Measurements from ENCODE around the gene KIDINS220. TPM values are rescaled to one million over a fixed set of nuclear protein-coding genes. Genes with fewer than 3 reads are reported as not detected.

KIDINS220 gene
- polyA plus RNA-seq, 1 donor from 2014 or later = 329 TPM

GRCh38 chr2:8800821-8801220 is 36.6 kb downstream of the KIDINS220 start:
- H3K9me3 ChIP-seq (ENCODE audit: low read length) = no peaks in the 10 kb centered on the region
- TF ChIP-seq REST (IDR thresholded peaks at IDR 0.05; ENCODE audit: borderline replicate concordance) = no peak
- no peak for TF ChIP-seq POLR2AphosphoS5 (IDR thresholded peaks at IDR 0.05)
- H3K9me2 ChIP-seq (ENCODE audit: insufficient read depth, low read length) = no peaks in the 10 kb centered on the region
- H3K4me2 ChIP-seq (ENCODE audit: low read length) = no peak overlapping the region
- H3F3A ChIP-seq (ENCODE audit: insufficient read depth, low read length, poor library complexity, severe bottlenecking) = no peaks in the 10 kb centered on the region
- H3K27me3 ChIP-seq (ENCODE audit: insufficient read depth, low read depth, low read length) = no peaks in the 10 kb centered on the region
- H3K9ac ChIP-seq (ENCODE audit: low read length) = no peak overlapping the region
- H3K36me3 ChIP-seq (ENCODE audit: insufficient read depth, low read length) = peaks cover 14% of the 10 kb centered on the region
- no peak overlapping the region for H3K27ac ChIP-seq (ENCODE audit: low read length)
- no peak overlapping the region for H2AFZ ChIP-seq (ENCODE audit: low read depth, low read length)
- no peak overlapping the region for H3K4me3 ChIP-seq (ENCODE audit: low read length)
- peaks cover 10% of the 10 kb centered on the region for H4K20me1 ChIP-seq (ENCODE audit: insufficient read depth)
- H3K79me2 ChIP-seq (replicated peaks; ENCODE audit: insufficient read depth, low read length) = no peaks in the 10 kb centered on the region

DNA sequence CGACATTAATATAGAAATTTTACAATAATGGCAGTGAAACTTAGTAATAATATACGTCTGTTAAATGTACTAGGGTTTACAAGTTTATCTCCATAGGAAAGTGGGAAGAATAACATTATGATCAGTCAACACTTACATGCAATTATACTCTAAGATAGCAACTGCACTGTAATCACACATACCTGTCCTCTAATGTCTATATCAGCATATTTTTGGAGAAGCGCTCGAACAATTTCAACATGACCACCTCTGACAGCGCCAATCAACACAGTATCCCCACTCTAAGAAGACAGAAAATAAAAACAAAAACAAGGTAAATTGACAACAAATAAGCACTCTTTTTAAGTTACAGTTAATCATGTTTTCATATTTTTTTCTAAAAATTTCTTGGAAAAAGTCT is 37.2 kb downstream of the KIDINS220 start:
- Histone ChIP-seq H3K9me3 (ENCODE audit: low read length) (no peaks in the 10 kb centered on the region), H2AFZ (ENCODE audit: low read depth, low read length) (no peak overlapping the region), H3K4me3 (ENCODE audit: low read length) (no peak overlapping the region), H3K9ac (ENCODE audit: low read length) (no peak overlapping the region), H3K27me3 (ENCODE audit: insufficient read depth, low read depth, low read length) (no peaks in the 10 kb centered on the region), H3K4me2 (ENCODE audit: low read length) (no peak overlapping the region), H4K20me1 (ENCODE audit: insufficient read depth) (peaks cover 10% of the 10 kb centered on the region), H3F3A (ENCODE audit: insufficient read depth, low read length, poor library complexity, severe bottlenecking) (no peaks in the 10 kb centered on the region), H3K79me2 (replicated peaks; ENCODE audit: insufficient read depth, low read length) (no peaks in the 10 kb centered on the region), H3K27ac (ENCODE audit: low read length) (no peak overlapping the region), H3K36me3 (ENCODE audit: insufficient read depth, low read length) (peaks cover 11% of the 10 kb centered on the region), H3K9me2 (ENCODE audit: insufficient read depth, low read length) (no peaks in the 10 kb centered on the region)
- TF ChIP-seq MXI1 (conservative IDR thresholded peaks at IDR 0.05; ENCODE audit: poor library complexity, severe bottlenecking) (no peak), RAD21 (conservative IDR thresholded peaks at IDR 0.05) (no peak), EZH2 (IDR thresholded peaks at IDR 0.05; ENCODE audit: borderline replicate concordance, insufficient read depth, low read length, poor library complexity, severe bottlenecking) (no peak), CTCF (IDR thresholded peaks at IDR 0.05; ENCODE audit: poor library complexity, severe bottlenecking) (no peak), SMC3 (conservative IDR thresholded peaks at IDR 0.05; ENCODE audit: poor library complexity) (no peak), POLR2AphosphoS5 (IDR thresholded peaks at IDR 0.05) (no peak), EP300 (conservative IDR thresholded peaks at IDR 0.05; ENCODE audit: poor library complexity, severe bottlenecking) (no peak), TAF1 (IDR thresholded peaks at IDR 0.05; ENCODE audit: low read depth) (no peak), REST (IDR thresholded peaks at IDR 0.05; ENCODE audit: borderline replicate concordance) (no peak)
